Lower leg skin (tissue), 3 donors: ENCODE measurements around the gene ACAT2.
"Not testable (repeated sequence)": the region's sequence is repeated elsewhere in the genome, so short reads cannot be mapped to it uniquely, and the experiment has no call there.

ENCODE experiments used
- CTCF ChIP-seq, 3 donors: fragments of 450-650 bp; IDR thresholded peaks; one replicate each; pipeline ENCODE4 v1.5.1; 2016; ENCODE audit warnings: antibody characterized with exemption in 3 of 3, mild to moderate bottlenecking in 3 of 3, moderate library complexity in 2 of 3
- POLR2A ChIP-seq, 2 donors: fragments of 450-650 bp; IDR thresholded peaks; one replicate each; pipeline ENCODE4 v1.6.1; 2016 to 2017; ENCODE audit warnings: antibody characterized with exemption in 2 of 2, mild to moderate bottlenecking in 1 of 2, moderate library complexity in 1 of 2

- TF ChIP-seq CTCF, POLR2A (IDR thresholded peaks at IDR 0.05): not testable (repeated sequence)
Measured at GRCh38 chr6:159725208-159725607, 36.6 kb upstream of the ACAT2 start.
